ENCODE results near the gene HOXB13.
A peak's percentile ranks its signal among the peaks of the same experiment; 100 is the strongest.

Gene HOXB13

GRCh38 chr17:48704361-48705248 is 23.9 kb downstream of the HOXB13 start:
- DNase-seq, result no peak

GRCh38 chr17:48701864-48702532 is 26.6 kb downstream of the HOXB13 start:
- DNase-seq, result no peak

GRCh38 chr17:48693178-48693577 is 35.4 kb downstream of the HOXB13 start:
- DNase-seq, result no peak

- DNase-seq, result no peak
Measured at GRCh38 chr17:48692049-48692448, 36.5 kb downstream of the HOXB13 start.

GRCh38 chr17:48690655-48691054 is 37.9 kb downstream of the HOXB13 start:
- DNase-seq, result no peak

GRCh38 chr17:48681609-48682008 is 46.9 kb downstream of the HOXB13 start:
- DNase-seq, result no peak

GRCh38 chr17:48679385-48680096 is 49.0 kb downstream of the HOXB13 start:
- DNase-seq, result no peak

- peak; percentile 67 for DNase-seq
Measured at GRCh38 chr17:48678141-48678971, 50.2 kb downstream of the HOXB13 start.

GRCh38 chr17:48676963-48677558 is 51.5 kb downstream of the HOXB13 start:
- DNase-seq, result no peak
